ENCODE measurements around the gene LOXHD1. TPM values are rescaled to one million over a fixed set of nuclear protein-coding genes. Genes with fewer than 3 reads are reported as not detected.
A peak's percentile ranks its signal among the peaks of the same experiment; 100 is the strongest.

Gene LOXHD1
- total RNA-seq, 2 experiments from 2014 or later, result 0.12 to 0.14 TPM

DNA sequence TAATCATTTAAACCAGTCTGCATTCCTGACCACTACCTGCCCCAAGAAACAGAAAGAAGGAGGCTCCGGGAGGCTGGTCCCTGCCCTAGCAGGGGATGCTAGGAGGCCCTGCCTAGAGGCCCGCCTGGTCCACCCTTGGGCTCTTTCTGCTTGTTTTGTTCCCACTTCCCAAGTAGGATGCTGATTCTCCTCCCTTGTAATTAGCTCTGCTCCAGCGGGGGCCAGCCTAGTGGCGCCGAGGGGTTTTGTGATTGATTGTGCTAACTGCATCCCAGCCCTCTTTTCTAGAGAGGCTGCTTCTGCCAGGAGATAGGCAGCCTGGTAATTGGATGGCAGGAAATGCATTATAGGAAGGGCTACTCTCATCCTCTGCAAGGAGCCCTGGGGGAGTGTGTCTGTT is 220.0 kb downstream of the LOXHD1 start:
- H3K27me3 Mint-ChIP-seq, result no peaks in the 10 kb centered on the region
- no peak overlapping the region for H3K4me3 Mint-ChIP-seq
- no peaks in the 10 kb centered on the region for H3K36me3 Mint-ChIP-seq
- DNase-seq, result no peak
- no peaks in the 10 kb centered on the region for H3K9me3 Mint-ChIP-seq
- H3K27ac Mint-ChIP-seq, result no peak overlapping the region
- H3K4me1 Mint-ChIP-seq, result no peaks in the 10 kb centered on the region

DNA sequence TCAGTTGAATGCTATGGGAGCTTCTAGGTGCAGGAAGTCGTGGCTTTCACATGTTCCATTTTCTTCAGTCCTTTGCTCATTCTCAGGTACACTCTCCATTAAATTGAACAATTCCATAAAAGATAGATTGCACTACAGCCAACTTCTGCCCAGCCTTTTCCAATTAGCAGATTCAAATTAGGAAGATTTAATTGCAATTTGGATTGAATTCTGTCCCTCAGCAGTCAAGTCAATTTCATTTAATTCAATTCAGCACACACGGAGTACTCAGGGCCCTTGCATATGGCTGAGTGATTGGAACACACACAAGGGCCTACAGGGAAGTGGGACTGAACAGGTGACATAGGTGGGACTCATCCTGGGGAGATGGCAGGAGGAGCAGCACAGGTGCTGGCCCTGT is 220.4 kb downstream of the LOXHD1 start:
- Mint-ChIP-seq H3K36me3 (no peaks in the 10 kb centered on the region), H3K4me1 (no peaks in the 10 kb centered on the region), H3K4me3 (no peak overlapping the region)

DNA sequence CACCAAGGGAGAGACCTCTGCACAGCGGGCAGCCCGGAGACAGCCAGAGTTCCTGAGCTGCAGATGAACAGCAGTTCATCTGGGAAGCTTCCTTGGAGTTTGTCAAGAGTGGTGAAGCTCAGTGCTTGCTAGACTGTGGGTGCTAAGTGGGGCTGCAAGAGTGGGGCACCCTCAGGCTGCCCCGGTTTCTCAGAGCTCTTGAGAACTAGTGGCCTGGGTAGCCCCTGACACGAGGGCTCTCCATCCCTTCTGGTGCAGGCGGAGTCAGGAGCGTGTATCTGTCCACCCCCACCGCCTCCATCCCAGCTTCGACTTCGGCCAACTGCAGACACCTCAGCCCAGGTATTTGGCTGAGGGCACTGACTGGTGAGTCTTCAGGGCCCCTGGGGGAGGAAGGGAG is 222.0 kb downstream of the LOXHD1 start:
- Mint-ChIP-seq H3K36me3 (no peaks in the 10 kb centered on the region), H3K27me3 (peaks cover 7% of the 10 kb centered on the region), H3K27ac (no peak overlapping the region), H3K9me3 (no peaks in the 10 kb centered on the region), H3K4me1 (no peaks in the 10 kb centered on the region), H3K4me3 (no peak overlapping the region)
- no peak for DNase-seq

More for the DNA sequence above, 220.4 kb downstream of the LOXHD1 start:
- Mint-ChIP-seq H3K27ac (no peak overlapping the region), H3K27me3 (no peaks in the 10 kb centered on the region), H3K9me3 (no peaks in the 10 kb centered on the region)
- DNase-seq, result no peak

DNA sequence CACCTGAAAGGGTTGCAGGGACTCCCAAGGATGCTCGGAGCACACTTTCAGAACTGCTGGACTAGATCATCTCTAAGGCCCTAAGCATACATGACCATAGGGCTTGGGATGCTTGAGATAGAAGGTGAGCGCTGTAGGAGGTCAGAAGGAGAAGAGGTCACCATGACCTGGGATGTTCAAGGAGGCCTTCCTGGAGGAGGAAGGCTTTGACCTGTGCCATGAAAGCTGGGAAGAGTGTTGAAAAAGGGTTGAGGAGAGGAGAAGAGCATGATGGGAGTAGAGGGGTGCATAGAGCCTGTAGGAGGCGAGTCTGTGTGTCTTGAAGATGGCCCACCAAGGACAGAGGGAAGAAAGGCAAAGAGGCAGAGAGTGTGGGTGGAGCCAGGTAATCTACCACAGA is 222.4 kb downstream of the LOXHD1 start:
- Mint-ChIP-seq H3K36me3 (no peaks in the 10 kb centered on the region), H3K9me3 (no peaks in the 10 kb centered on the region), H3K27ac (no peak overlapping the region), H3K4me3 (no peak overlapping the region), H3K27me3 (peaks cover 7% of the 10 kb centered on the region), H3K4me1 (no peaks in the 10 kb centered on the region)
- no peak for DNase-seq

DNA sequence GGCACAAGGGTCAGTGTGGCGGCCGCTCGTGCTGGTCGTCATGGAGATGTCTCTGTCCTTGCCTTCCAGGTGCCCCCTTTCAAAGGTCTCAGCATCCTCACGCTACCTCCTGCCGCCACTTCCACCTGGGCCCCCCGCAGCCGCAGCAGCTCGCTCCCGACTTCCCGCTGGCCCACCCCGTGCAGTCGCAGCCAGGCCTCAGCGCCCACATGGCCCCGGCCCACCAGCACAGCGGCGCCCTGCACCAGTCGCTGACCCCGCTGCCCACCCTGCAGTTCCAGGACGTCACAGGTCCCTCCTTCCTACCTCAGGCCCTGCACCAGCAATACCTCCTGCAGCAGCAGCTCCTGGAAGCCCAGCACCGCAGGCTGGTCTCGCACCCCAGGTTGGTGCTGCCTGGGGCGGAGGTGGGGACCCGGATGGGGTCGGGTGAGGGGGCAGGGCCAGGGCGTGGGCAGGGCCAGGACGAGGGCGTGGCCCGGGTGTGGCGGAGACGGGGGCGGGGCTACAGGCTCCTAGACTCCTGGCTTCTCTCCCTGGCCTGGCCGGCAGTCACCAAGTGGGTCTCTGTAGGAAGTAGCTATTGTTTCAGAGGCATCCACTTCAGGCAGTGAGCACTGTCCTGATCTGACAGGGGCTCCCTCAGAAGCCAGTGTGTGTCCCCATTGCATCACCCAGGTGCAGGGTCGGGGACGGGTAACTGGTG is 223.7 kb downstream of the LOXHD1 start:
- Mint-ChIP-seq H3K4me1 (no peaks in the 10 kb centered on the region), H3K27me3 (peaks cover 7% of the 10 kb centered on the region), H3K4me3 (no peak overlapping the region), H3K36me3 (no peaks in the 10 kb centered on the region), H3K27ac (no peak overlapping the region), H3K9me3 (no peaks in the 10 kb centered on the region)
- DNase-seq, result peak; percentile 8

DNA sequence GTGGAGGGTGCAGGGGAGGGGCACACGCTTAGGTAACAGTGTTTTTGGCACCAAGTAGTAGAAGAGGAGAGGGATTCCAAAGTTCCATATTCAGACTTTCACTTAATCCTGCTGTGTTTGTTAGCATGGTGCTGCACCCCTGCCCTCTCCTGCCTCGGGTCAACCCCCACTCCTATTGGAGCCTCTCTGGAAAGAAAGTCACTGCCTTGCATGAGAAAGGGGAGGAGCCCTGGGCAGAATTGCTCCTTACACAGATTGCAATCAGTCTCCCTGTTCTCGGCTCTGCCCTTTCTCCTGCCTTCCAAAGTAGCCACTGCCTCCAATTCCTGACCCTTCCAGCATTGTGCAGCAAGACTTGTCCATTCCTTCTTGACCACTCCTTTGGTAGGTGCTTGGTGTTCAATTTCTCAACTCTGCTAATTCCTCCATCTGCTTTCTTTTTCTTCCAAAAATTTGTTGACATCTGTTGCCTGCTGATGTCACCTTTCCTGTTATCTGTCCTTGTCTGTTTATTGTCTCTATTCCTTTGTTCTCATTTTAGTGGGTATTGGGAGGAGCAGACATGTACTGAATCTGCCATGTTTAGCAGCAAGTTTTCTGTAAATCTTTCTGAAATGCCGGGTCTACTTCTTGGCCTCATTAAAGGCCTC is 225.4 kb downstream of the LOXHD1 start:
- Mint-ChIP-seq H3K36me3 (no peaks in the 10 kb centered on the region), H3K27me3 (peaks cover 7% of the 10 kb centered on the region), H3K4me1 (no peaks in the 10 kb centered on the region)

DNA sequence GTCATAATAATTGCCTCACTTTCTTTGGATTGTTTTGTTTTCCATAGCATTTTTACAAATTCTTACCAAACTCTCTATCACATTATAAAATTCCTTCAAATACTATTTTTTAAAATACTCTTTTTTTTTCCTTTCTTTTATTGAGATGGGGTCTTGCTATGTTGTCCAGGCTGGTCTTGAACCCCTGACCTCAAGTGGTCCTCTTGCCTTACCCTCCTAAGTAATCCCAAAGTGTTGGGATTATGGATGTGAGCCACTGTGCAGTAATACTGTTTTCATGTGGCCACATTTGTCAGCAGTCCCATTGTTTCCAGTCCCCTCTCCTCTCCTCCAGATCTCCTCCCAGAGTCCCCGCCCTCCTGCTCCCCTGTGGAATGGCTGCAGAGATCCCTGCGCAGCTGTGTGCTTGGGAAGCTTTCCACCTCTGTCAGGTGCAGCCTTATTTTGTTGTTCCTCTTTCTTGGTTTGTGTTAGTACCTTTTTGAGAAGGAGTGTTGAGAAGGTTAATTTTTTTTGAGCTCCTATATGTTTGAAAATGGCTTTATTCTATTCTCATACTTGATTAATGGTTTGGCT is 227.3 kb downstream of the LOXHD1 start:
- DNase-seq, result no peak
- no peak overlapping the region for H3K27ac Mint-ChIP-seq
- H3K36me3 Mint-ChIP-seq, result no peaks in the 10 kb centered on the region
- no peaks in the 10 kb centered on the region for H3K4me1 Mint-ChIP-seq
- H3K27me3 Mint-ChIP-seq, result peaks cover 7% of the 10 kb centered on the region
- H3K9me3 Mint-ChIP-seq, result no peaks in the 10 kb centered on the region
- H3K4me3 Mint-ChIP-seq, result no peak overlapping the region

More for the DNA sequence above, 225.4 kb downstream of the LOXHD1 start:
- DNase-seq, result no peak
- Mint-ChIP-seq H3K9me3 (no peaks in the 10 kb centered on the region), H3K27ac (no peak overlapping the region), H3K4me3 (no peak overlapping the region)

DNA sequence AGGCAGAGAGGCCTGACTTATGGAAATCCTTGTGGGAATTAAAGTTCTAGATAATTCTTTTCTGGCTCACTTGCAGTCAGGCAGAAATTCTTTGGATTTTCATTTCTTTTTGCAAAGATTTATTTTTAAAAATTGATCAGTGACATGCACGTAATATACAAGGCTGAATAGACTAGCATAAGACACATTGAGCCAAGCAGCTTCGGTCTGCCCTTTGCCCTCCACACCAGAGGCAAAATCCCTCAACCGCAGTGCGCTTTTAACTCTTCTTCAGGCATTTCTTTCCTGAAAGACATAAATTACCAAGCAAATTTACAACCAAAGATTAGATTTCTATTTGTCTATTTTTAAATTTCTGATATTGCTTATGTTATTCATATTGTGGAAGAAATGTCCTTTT is 227.9 kb downstream of the LOXHD1 start:
- H3K27me3 Mint-ChIP-seq, result peaks cover 7% of the 10 kb centered on the region
- H3K9me3 Mint-ChIP-seq, result no peaks in the 10 kb centered on the region

DNA sequence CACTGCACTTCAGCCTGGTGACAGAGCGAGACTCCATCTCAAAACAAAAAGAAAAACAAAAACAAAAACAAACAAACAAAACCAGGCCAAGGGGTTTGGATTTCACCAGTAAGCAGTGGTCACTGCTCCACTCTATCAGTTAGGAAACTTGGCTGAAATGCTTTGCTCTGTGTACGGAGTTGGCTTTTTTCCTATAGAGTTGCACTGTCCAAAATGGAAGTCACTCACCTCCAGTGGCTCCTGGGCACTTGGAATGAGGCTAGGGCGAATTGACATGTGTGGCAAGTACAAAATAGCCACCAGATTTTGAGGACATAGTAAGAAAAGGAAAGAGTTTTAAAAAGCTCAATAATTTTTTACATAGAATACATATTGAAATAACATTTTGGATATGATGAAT is 228.7 kb downstream of the LOXHD1 start:
- Mint-ChIP-seq H3K27me3 (peaks cover 7% of the 10 kb centered on the region), H3K9me3 (no peaks in the 10 kb centered on the region), H3K27ac (no peak overlapping the region), H3K4me1 (no peaks in the 10 kb centered on the region), H3K4me3 (no peak overlapping the region), H3K36me3 (no peaks in the 10 kb centered on the region)
- DNase-seq, result no peak

More for the DNA sequence above, 227.9 kb downstream of the LOXHD1 start:
- Mint-ChIP-seq H3K27ac (no peak overlapping the region), H3K4me3 (no peak overlapping the region), H3K36me3 (no peaks in the 10 kb centered on the region), H3K4me1 (no peaks in the 10 kb centered on the region)
- DNase-seq, result no peak

DNA sequence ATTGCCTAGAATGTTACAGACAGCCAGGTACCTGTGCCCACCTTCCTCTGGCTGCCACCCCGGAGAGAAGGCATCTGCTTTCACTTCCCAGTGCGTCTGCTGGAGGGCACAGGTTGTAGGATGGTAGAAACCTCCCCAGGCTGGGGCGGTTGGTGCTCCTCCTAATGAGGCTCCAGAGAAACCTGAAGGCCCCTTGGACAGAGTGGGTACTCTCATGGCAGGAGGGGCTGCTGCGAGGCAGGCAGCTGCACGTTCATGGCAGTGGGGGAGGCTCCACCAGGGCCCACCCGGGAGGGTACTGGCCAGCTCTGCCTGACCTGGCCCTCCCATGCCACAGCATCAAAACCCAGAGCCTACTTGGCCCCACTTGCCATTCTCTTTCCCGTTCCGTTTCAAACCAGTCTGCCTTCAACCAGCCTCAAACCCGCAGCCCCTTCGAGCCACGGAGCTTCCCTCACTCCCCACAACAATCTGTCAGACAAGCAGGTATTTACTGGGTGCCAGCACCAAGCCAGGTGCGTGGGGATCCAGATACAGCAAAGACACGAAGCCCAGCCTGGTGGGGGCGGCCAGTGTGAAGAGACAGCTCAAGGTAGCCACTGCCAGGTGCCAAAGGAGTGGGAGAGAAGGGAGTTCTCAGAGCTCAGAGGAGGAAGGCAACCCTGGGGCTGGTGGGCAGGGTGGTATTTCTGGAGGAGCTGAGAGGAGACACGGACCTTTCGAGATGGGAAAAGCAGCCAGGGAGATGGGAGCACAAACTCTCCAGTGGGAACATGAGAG is 229.6 kb downstream of the LOXHD1 start:
- Mint-ChIP-seq H3K4me1 (no peaks in the 10 kb centered on the region), H3K4me3 (no peak overlapping the region), H3K27me3 (peaks cover 7% of the 10 kb centered on the region), H3K9me3 (no peaks in the 10 kb centered on the region), H3K27ac (no peak overlapping the region), H3K36me3 (no peaks in the 10 kb centered on the region)
- DNase-seq, result no peak

Other genes starting within 250 kb of the LOXHD1 start
- not detected for gene ST8SIA5, start 99.8 kb upstream of the LOXHD1 start, total RNA-seq